A673 (cell line): ENCODE data around the gene DNAI2. TPM values are rescaled to one million over a fixed set of nuclear protein-coding genes. Genes with fewer than 3 reads are reported as not detected.

Experiments
- BruUV-seq: library from RNA; stranded (reverse); fragments of 400-500 nt; replicated peaks from 2 replicates; lab custom pipeline; 2021; lab: Mats Ljungman, UMichigan
- CTCF ChIA-PET: fragments of 300-600 bp; sonication (Branson Sonifier 250); formaldehyde crosslinking; loops from one replicate; lab custom pipeline; 2022; ENCODE audit warnings: antibody characterized with exemption; lab: Charles Lee
- POLR2A ChIA-PET: fragments of 300-600 bp; sonication (Branson Sonifier 250); formaldehyde crosslinking; loops from one replicate; lab custom pipeline; 2022; ENCODE audit warnings: antibody characterized with exemption; ENCODE audit not compliant: low non-redundant PET; lab: Charles Lee
- DNase-seq: peaks from one replicate; pipeline ENCODE4 v3.0.0-alpha.2; 2015; ENCODE audit warnings: low spot score
- H3K27ac ChIP-seq: fragments of 200-600 bp; sonication (generic); 2 replicates; pipeline ENCODE4 v1.5.1; 2016; ENCODE audit warnings: mixed run types, low read depth, mild to moderate bottlenecking, mixed read lengths, antibody characterized with exemption, low read length; ENCODE audit not compliant: poor library complexity, severe bottlenecking
- H3K27me3 ChIP-seq: fragments of 200-600 bp; sonication (generic); replicated peaks from 2 replicates; pipeline ENCODE4 v1.6.1; 2017; ENCODE audit warnings: mixed run types, low read depth, mild to moderate bottlenecking, mixed read lengths, antibody characterized with exemption, low read length; ENCODE audit not compliant: insufficient read depth, poor library complexity
- H3K36me3 ChIP-seq: fragments of 200-600 bp; sonication (generic); 2 replicates; pipeline ENCODE4 v1.6.1; 2016; ENCODE audit warnings: mixed run types, mild to moderate bottlenecking, mixed read lengths, antibody characterized with exemption, low read length; ENCODE audit not compliant: insufficient read depth, poor library complexity, severe bottlenecking
- H3K4me1 ChIP-seq: fragments of 200-600 bp; sonication (generic); 2 replicates; pipeline ENCODE4 v1.6.1; 2017; ENCODE audit warnings: mixed run types, mild to moderate bottlenecking, mixed read lengths, antibody characterized with exemption, low read length; ENCODE audit not compliant: insufficient read depth, poor library complexity, severe bottlenecking
- H3K4me3 ChIP-seq: fragments of 200-600 bp; sonication (generic); 2 replicates; pipeline ENCODE4 v1.5.1; 2016; ENCODE audit warnings: low read depth, mixed run types, mild to moderate bottlenecking, mixed read lengths, low read length; ENCODE audit not compliant: poor library complexity, severe bottlenecking
- H3K9me3 ChIP-seq: fragments of 200-600 bp; sonication (generic); 2 replicates; pipeline ENCODE4 v1.6.1; 2016; ENCODE audit warnings: mixed run types, low read depth, mild to moderate bottlenecking, mixed read lengths, antibody characterized with exemption, low read length; ENCODE audit not compliant: poor library complexity, severe bottlenecking
- EZH2 ChIP-seq: fragments of 200-600 bp; sonication (generic); IDR thresholded peaks from 2 replicates; pipeline ENCODE4 v1.6.1; 2017; ENCODE audit warnings: borderline replicate concordance, low read depth, mild to moderate bottlenecking, mixed read lengths, antibody characterized with exemption, low read length; ENCODE audit not compliant: poor library complexity, severe bottlenecking
- intact Hi-C: fragments of 100-400 bp; cut with micrococcal nuclease; formaldehyde crosslinking; loops from one replicate; pipeline ENCODE4 v1.10.0; 2022; ENCODE audit not compliant: unreplicated experiment
- total RNA-seq: library from RNA; stranded (reverse); gene quantifications from 2 replicates; pipeline ENCODE4 v1.2.3, GENCODE V29; 2021
- TF ChIP-seq, protein P1 (sequence below): fragments of 300-800, 200-600 bp; sonication (generic); conservative IDR thresholded peaks from 2 replicates; pipeline ENCODE4 v1.5.1; 2017; ENCODE audit warnings: low read depth, mild to moderate bottlenecking, antibody characterized with exemption, low read length, moderate library complexity, mixed read lengths

The DNAI2 gene
- total RNA-seq, 1 experiment from 2014 or later: not detected

DNA sequence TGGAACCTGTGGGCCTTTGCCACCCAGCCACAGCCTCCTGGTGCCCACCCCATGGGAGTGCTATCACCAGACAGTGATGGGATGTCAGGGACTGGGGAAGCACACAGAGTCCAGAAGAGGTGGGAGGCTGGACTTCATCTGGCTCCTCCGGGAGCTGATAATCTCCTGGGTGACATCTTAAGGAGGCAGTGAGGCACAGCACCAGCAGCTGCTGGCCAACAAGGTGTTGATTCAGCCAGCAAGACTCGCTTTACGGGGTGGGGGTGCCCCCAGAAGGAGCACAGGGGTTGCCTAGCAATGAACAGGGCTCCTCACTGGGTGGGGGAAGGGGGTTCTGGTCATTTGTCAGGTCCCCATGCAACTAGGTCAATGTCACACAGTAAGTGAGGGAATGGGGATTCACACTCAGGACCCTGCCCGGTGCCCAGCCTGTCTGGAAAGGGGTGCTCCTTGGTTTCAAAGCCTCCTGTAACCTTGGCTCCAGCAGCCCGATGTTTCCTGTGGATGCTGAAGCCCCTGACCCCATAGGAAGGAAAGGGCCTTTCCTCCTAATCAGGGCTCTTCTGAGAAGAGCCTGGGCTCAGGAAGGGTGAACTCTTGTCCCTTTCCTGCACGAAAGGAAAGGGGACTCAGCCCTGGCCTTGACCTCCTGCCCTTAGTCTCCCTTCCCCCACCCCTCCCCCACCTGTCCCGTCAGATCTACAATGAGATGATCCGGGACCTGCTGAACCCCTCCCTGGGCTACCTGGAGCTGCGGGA lies 69.7 kb downstream of the DNAI2 start:
- no peak overlapping the region for H3K27ac ChIP-seq
- H3K36me3 ChIP-seq: no peaks in the 10 kb centered on the region
- no peak overlapping the region for H3K4me3 ChIP-seq
- POLR2A ChIA-PET: no interaction called here
- no TSS peak for BruUV-seq
- CTCF ChIA-PET: no interaction called here
- DNase-seq: no peak
- no peaks in the 10 kb centered on the region for H3K9me3 ChIP-seq
- peaks cover 9% of the 10 kb centered on the region for H3K27me3 ChIP-seq
- intact Hi-C loops: no loop called here
- no peak for TF ChIP-seq EZH2
- TF ChIP-seq, protein P1, sequence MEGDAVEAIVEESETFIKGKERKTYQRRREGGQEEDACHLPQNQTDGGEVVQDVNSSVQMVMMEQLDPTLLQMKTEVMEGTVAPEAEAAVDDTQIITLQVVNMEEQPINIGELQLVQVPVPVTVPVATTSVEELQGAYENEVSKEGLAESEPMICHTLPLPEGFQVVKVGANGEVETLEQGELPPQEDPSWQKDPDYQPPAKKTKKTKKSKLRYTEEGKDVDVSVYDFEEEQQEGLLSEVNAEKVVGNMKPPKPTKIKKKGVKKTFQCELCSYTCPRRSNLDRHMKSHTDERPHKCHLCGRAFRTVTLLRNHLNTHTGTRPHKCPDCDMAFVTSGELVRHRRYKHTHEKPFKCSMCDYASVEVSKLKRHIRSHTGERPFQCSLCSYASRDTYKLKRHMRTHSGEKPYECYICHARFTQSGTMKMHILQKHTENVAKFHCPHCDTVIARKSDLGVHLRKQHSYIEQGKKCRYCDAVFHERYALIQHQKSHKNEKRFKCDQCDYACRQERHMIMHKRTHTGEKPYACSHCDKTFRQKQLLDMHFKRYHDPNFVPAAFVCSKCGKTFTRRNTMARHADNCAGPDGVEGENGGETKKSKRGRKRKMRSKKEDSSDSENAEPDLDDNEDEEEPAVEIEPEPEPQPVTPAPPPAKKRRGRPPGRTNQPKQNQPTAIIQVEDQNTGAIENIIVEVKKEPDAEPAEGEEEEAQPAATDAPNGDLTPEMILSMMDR: no peak
- no peaks in the 10 kb centered on the region for H3K4me1 ChIP-seq

DNA sequence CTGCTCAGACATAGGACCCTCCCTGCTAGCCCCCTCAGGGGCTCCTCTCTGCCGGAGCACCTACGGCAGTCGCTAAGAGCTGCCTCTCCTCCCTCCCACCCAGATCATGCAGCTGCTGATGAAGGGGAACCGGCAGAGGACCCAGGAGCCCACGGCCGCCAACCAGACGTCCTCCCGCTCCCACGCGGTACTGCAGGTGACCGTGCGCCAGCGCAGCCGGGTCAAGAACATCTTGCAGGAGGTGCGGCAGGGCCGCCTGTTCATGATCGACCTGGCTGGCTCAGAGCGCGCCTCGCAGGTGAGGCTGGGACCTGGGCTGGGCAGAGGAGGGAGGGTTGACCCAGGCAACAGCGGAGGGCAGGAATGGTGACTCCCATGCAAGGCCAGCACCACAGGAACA lies 70.6 kb downstream of the DNAI2 start:
- H3K4me1 ChIP-seq: no peaks in the 10 kb centered on the region
- no peaks in the 10 kb centered on the region for H3K36me3 ChIP-seq
- TF ChIP-seq, protein P1: no peak
- no peak for TF ChIP-seq EZH2
- H3K27me3 ChIP-seq: peaks cover 18% of the 10 kb centered on the region
- no peaks in the 10 kb centered on the region for H3K9me3 ChIP-seq
- CTCF ChIA-PET: no interaction called here
- intact Hi-C loops: no loop called here
- POLR2A ChIA-PET: no interaction called here
- DNase-seq: no peak
- BruUV-seq: no TSS peak
- H3K27ac ChIP-seq: no peak overlapping the region
- no peak overlapping the region for H3K4me3 ChIP-seq

DNA sequence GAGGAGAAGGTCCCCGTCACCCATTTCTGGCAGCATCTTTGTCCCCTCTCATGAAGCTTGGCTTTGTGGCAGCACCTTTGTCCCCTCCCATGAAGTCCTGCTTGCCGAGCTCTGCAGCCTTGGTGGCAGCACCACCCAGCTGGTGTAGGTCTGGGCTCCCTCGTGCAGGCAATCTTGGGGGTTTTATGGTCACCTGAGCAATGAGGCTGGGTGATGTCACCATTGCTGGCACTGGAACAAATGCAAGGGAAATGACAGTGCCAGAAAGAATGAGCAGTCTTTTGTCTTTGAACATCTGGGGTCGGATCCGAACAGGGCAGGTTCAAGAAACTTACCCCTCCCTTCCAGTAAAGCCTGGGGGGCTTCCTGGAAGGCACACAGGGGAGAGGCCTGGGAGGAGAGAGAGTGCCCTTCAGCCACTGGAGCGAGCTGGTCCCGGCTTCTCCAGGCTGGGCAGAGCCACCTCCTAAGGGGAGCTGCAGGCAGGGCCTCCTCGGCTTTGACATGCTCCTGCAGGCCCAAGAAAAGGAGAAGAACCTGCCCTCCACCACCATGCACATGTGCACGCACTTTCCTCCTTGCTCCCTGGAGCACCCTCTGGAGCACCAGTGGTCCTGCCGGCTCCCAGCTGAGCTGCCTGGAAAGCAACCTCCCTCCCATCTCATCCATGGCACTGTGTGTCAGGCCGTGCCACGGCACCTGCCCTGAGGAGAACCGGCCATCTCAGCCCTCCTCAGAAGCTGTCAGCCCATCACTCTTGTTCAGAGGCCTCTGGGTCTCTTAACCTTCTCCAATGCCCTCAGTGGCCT lies 71.6 kb downstream of the DNAI2 start:
- TF ChIP-seq EZH2: no peak
- H3K27ac ChIP-seq: no peak overlapping the region
- H3K36me3 ChIP-seq: no peaks in the 10 kb centered on the region
- no peak overlapping the region for H3K4me3 ChIP-seq
- intact Hi-C loops: no loop called here
- no peaks in the 10 kb centered on the region for H3K4me1 ChIP-seq
- no peak for DNase-seq
- peaks cover 26% of the 10 kb centered on the region for H3K27me3 ChIP-seq
- CTCF ChIA-PET: interaction anchor here (0.7 kb wide), 1 partner anchor 46 kb away, joined by 3 read pairs; no protein-coding TSS in a partner anchor
- BruUV-seq: no TSS peak
- no peaks in the 10 kb centered on the region for H3K9me3 ChIP-seq
- POLR2A ChIA-PET: no interaction called here
